GM10266 (cell line): ENCODE data around the gene CD38.
"Not testable (repeated sequence)": the region's sequence is repeated elsewhere in the genome, so short reads cannot be mapped to it uniquely, and the experiment has no call there.

Source experiments
- DNase-seq: peaks from one replicate; pipeline ENCODE4 v3.0.0; 2012; ENCODE audit errors: extremely low spot score
- TF ChIP-seq, protein P1 (sequence below): IDR thresholded peaks from 2 replicates; pipeline ENCODE4 v1.5.1; 2012; ENCODE audit warnings: mild to moderate bottlenecking, low read depth; ENCODE audit not compliant: control insufficient read depth, insufficient read depth; ENCODE audit errors: missing control alignments

CD38 gene

DNA sequence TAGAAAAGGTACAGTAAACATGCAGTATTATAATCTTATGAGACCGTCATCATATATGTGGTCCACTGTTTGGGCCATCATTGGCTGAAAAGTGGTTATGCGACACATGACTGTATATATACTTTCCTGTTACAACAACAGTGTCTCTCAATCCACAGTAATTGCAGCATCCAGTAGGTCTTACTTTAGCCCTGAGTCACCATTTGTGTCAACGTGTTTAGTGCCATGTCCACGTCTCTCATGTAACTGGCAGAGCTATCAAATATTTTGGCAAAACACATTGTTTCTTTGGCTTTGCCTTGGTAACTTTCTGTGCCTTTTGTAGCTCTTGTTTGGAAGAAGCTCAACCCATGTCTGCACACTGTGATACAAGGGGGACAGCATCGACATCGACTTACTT is 73.8 kb downstream of the CD38 start:
- DNase-seq = no peak
- TF ChIP-seq, protein P1, sequence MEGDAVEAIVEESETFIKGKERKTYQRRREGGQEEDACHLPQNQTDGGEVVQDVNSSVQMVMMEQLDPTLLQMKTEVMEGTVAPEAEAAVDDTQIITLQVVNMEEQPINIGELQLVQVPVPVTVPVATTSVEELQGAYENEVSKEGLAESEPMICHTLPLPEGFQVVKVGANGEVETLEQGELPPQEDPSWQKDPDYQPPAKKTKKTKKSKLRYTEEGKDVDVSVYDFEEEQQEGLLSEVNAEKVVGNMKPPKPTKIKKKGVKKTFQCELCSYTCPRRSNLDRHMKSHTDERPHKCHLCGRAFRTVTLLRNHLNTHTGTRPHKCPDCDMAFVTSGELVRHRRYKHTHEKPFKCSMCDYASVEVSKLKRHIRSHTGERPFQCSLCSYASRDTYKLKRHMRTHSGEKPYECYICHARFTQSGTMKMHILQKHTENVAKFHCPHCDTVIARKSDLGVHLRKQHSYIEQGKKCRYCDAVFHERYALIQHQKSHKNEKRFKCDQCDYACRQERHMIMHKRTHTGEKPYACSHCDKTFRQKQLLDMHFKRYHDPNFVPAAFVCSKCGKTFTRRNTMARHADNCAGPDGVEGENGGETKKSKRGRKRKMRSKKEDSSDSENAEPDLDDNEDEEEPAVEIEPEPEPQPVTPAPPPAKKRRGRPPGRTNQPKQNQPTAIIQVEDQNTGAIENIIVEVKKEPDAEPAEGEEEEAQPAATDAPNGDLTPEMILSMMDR = no peak

DNA sequence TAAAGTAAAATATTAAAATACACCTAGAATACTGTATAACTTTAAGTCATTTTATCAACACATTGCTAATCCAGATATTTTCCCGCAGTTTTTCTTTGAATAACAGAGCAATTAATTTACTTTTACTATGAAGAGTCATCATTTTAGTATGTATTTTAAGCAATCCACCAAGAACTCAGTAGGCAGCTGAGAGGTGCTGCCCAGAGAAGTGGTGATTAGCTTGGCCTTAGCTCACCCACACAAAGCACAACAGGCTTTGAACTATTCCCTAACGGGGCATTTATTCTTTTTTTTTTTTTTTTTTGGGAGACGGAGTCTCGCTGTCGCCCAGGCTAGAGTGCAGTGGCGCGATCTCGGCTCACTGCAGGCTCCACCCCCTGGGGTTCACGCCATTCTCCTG is 74.4 kb downstream of the CD38 start:
- TF ChIP-seq, protein P1 = no peak
- no peak for DNase-seq

DNA sequence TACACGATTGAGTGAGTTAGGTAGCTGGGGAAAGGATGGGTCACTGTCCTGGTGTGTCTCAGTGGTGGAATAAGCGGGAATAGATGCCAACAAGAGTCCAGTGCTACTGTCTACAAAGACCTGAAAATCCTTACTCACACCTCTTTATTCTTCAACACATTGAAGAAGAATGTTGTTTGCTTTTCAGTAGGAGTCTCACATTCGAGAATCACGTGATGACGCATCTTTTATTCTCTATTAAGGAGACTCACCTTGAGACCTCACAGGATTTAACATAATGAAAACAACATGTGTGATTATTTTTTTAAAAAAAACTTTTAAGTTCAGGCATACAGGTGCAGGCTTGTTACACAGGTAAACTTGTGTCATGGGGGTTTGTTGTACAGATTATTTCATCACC is 75.2 kb downstream of the CD38 start:
- TF ChIP-seq, protein P1 = no peak

DNA sequence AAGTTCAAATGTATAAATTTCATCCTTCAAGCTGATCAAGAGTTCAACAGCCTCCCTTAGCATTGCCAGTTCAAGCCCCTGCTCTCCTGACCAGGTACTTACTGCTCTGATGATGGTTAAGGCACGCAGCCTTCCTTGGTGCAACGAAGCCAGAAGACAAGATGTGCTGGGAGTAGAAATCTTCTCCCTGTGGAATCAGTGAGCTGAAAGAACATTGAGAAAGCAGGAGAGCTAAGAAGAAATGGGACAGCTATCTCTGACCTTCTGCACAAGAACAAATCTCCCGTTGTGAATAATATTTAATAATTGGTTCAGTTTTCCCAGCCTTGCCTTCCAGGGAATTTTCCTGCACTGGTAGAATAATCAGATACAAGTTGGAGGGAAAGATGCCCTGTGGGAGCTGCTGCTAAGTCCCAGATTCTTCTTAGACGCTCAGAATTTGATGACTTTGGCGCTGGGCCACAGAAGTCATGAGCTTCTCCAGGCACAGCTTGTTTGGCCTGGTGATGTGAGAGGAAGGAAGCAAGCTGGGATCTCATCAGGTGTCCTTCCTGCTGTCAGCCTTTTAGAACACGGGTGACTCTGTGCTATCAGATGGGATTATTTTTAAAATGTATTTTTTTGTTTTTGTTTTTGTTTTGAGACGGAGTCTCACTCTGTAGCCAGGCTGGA is 77.8 kb downstream of the CD38 start:
- TF ChIP-seq, protein P1 = no peak
- DNase-seq = no peak

More for the DNA sequence above, 75.2 kb downstream of the CD38 start:
- no peak for DNase-seq

DNA sequence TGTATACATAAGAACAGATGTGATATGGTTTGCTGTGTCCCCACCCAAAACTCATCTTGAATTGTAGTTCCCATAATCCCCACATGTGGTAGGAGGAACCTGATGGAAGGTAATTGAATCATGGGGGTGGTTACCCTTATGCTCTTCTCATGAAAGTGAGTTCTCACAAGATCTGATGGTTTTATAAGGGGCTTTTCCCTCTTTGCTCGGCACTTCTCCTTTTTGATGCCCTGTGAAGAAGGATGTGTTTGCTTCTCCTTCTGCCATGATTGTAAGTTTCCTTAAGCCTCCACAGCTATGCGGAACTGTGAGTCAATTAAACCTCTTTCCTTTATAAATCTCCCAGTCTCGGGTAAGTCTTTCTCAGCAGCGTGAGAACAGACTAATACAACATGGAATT is 83.1 kb downstream of the CD38 start:
- not testable (repeated sequence) for DNase-seq

DNA sequence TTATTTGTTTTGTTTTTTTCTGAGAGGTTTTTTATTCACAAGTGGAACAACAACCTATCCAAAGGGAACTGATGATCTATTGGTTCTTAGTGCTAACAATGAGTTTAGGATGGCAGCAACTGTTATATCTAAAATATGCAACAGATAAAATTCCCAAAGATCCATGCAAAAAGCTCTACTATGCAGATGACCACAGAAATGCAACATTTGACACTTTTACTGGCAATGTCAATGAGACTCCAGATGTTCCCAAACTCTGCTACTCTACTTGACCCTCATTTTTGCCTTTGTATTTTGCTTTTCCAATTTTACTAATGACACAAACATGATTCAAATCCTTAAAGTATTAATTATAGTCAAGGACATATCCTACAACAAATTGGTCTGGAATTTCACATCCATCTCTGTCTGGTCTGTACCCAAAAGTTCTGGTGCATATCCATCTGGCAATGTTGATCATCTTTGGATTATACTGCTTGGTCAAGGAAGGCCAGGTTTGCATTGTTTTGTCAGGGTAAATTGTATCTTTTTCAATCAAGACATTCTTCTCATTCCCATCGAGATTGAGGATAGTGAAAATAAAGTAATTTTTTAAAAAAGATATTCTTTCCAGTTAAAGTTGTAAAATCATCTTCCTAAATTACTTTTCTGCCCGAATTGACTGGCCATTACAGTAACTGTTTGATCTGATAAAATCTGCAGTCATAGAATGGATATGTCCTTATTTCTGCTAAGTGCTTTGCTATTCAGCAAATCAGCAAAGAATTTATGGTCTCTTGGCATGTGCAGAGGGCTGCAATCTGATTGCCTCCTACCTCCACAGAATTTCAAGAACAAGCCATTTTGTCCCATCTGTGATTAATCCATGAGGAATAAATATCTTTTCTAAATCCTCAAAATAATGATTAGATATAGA is 86.8 kb downstream of the CD38 start:
- TF ChIP-seq, protein P1 = no peak

DNA sequence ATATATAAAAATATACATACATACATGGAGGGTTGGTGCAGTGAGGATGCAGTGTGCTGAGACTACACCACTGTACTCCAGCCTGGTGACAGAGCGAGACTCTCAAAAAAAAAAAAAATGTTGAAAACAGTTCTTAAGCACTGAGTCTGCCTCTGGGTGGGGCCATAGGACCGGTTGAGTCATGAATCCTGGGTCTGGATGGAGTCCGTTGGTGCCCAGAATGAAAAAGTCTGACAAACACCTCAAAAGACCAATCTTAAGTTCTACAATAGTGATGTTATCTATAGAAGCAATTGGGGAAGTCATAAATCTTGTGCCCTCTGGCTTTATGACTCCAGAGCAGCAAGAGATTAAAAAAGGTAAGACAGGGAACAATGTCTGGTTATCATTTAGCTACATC is 90.0 kb downstream of the CD38 start:
- TF ChIP-seq, protein P1 = no peak
- no peak for DNase-seq

More for the DNA sequence above, 86.8 kb downstream of the CD38 start:
- DNase-seq = no peak
